Keratinocyte (primary cell): ENCODE data around the gene RPL27A. TPM values are rescaled to one million over a fixed set of nuclear protein-coding genes. Genes with fewer than 3 reads are reported as not detected.

ENCODE experiments used
- DNase-seq: peaks from one replicate; pipeline ENCODE4 v3.0.0-alpha.2; 2011; ENCODE audit warnings: low read depth, missing footprints, low spot score
- FAIRE-seq: peaks from 2 replicates; lab custom pipeline; 2011; peaks lifted over from hg19 to GRCh38; lab: Jason Lieb, UNC
- H2AFZ ChIP-seq: 2 replicates; pipeline ENCODE4 v1.6.0; 2012; ENCODE audit warnings: low read length, control low read depth, inconsistent platforms; ENCODE audit not compliant: control insufficient read depth
- H3K27ac ChIP-seq: 2 replicates; pipeline ENCODE4 v1.5.1; 2011; ENCODE audit warnings: low read length; ENCODE audit not compliant: control insufficient read depth, insufficient read depth
- H3K27me3 ChIP-seq: 3 replicates; pipeline ENCODE4 v1.6.0; 2011; ENCODE audit warnings: low read length; ENCODE audit not compliant: control insufficient read depth, insufficient read depth; ENCODE audit errors: extremely low read depth
- H3K36me3 ChIP-seq, 2 experiments: 2 replicates in 1 of 2; 3 replicates in 1 of 2; pipeline ENCODE4 v1.5.1; 2011; ENCODE audit warnings: low read length in 2 of 2, mild to moderate bottlenecking in 1 of 2; ENCODE audit not compliant: control insufficient read depth in 2 of 2, insufficient read depth in 2 of 2; ENCODE audit errors: extremely low read depth in 1 of 2
- H3K4me1 ChIP-seq: 3 replicates; pipeline ENCODE4 v1.5.1; 2011; ENCODE audit warnings: low read length; ENCODE audit not compliant: control insufficient read depth, insufficient read depth; ENCODE audit errors: extremely low read depth
- H3K4me2 ChIP-seq: 3 replicates; pipeline ENCODE4 v1.6.0; 2011; ENCODE audit warnings: low read depth, low read length; ENCODE audit not compliant: control insufficient read depth, insufficient read depth; ENCODE audit errors: extremely low read depth
- H3K4me3 ChIP-seq, 3 experiments: fragments of 200-600 bp in 1 of 3; sonication (generic) in 1 of 3; 2 replicates in 2 of 3; 3 replicates in 1 of 3; pipeline ENCODE4 v1.5.1; 2011 to 2016; ENCODE audit warnings: low read length in 3 of 3, mild to moderate bottlenecking in 3 of 3, control low read depth in 2 of 3, inconsistent platforms in 1 of 3, low read depth in 1 of 3, mixed read lengths in 1 of 3, mixed run types in 1 of 3, moderate library complexity in 1 of 3; ENCODE audit not compliant: control insufficient read depth in 2 of 3, insufficient read depth in 2 of 3; ENCODE audit errors: extremely low read depth in 1 of 3
- H3K79me2 ChIP-seq: 2 replicates; pipeline ENCODE4 v1.6.0; 2012; ENCODE audit warnings: low read length; ENCODE audit not compliant: control insufficient read depth, insufficient read depth
- H3K9ac ChIP-seq: 3 replicates; pipeline ENCODE4 v1.6.0; 2011; ENCODE audit warnings: low read length; ENCODE audit not compliant: control insufficient read depth, insufficient read depth; ENCODE audit errors: extremely low read depth
- H3K9me1 ChIP-seq: 3 replicates; pipeline ENCODE4 v1.6.0; 2011; ENCODE audit warnings: low read length; ENCODE audit not compliant: control insufficient read depth, insufficient read depth; ENCODE audit errors: extremely low read depth
- H3K9me3 ChIP-seq: 2 replicates; pipeline ENCODE4 v1.5.1; 2012; ENCODE audit warnings: low read depth, low read length; ENCODE audit not compliant: control insufficient read depth
- H4K20me1 ChIP-seq: 3 replicates; pipeline ENCODE4 v1.6.0; 2011; ENCODE audit warnings: low read length; ENCODE audit not compliant: control insufficient read depth, insufficient read depth; ENCODE audit errors: extremely low read depth
- CTCF ChIP-seq, 3 experiments: IDR thresholded peaks in 1 of 3; conservative IDR thresholded peaks in 1 of 3; optimal IDR thresholded peaks in 1 of 3; 2 replicates in 2 of 3; 3 replicates in 1 of 3; pipeline versions ENCODE3 to v1.5.1; 2011; ENCODE audit warnings: low read length in 3 of 3, mild to moderate bottlenecking in 3 of 3, moderate library complexity in 2 of 3, control low read depth in 1 of 3, inconsistent platforms in 1 of 3; ENCODE audit not compliant: insufficient read depth in 2 of 3; ENCODE audit errors: extremely low read depth in 1 of 3
- EZH2 ChIP-seq: IDR thresholded peaks from one replicate; pipeline ENCODE4 v1.6.1; 2012; ENCODE audit warnings: inconsistent platforms, mild to moderate bottlenecking, low read length, moderate library complexity
- dilution Hi-C: fragments of 300-500 bp; cut with MboI; formaldehyde crosslinking; loops from one replicate; pipeline ENCODE4 v1.7.0; 2020; ENCODE audit warnings: low sequenced_read_pairs; ENCODE audit not compliant: extremely low pct_ligation_motif_present
- polyA plus RNA-seq, 5 experiments: library from polyadenylated mRNA; depleted of rRNA in 3 of 5; stranded (reverse) in 3 of 5; stranded (forward) in 1 of 5; unstranded in 1 of 5; fragments of >200 nt; gene quantifications; 1 replicate in 1 of 5; 2 replicates in 3 of 5; 3 replicates in 1 of 5; pipeline versions ENCODE4 v1.2.1 to v1.2.3, GENCODE V29; 2011 to 2012; ENCODE audit warnings: missing spikeins in 2 of 5, low read depth in 1 of 5, low replicate concordance in 1 of 5

Gene RPL27A
- polyA plus RNA-seq, 1 donor (not counting 4 experiments of a cell fraction or from before 2014, with no cell fraction given): 1,483 TPM

GRCh38 chr11:8685820-8686219 lies 3.2 kb downstream of the RPL27A start:
- H3K4me2 ChIP-seq: peak overlapping the region; percentile 17

GRCh38 chr11:8686325-8686724 lies 3.7 kb downstream of the RPL27A start:
- FAIRE-seq (no peak), DNase-seq (no peak)
- H3K9me3 ChIP-seq: no peaks in the 10 kb centered on the region
- H3K27ac ChIP-seq: no peak overlapping the region
- peaks cover 26% of the 10 kb centered on the region in 2 experiments for H3K36me3 ChIP-seq
- no peak overlapping the region for H3K4me3 ChIP-seq
- peaks cover 48% of the 10 kb centered on the region for H3K79me2 ChIP-seq
- dilution Hi-C loops: no loop called here
- H3K9me1 ChIP-seq: no peaks in the 10 kb centered on the region
- no peaks in the 10 kb centered on the region for H3K27me3 ChIP-seq
- H3K9ac ChIP-seq: no peak overlapping the region
- H2AFZ ChIP-seq: no peak overlapping the region
- H3K4me2 ChIP-seq: no peak overlapping the region
- no peak for TF ChIP-seq EZH2
- H4K20me1 ChIP-seq: peaks cover 13% of the 10 kb centered on the region
- peaks cover 53% of the 10 kb centered on the region for H3K4me1 ChIP-seq

More at GRCh38 chr11:8685820-8686219, 3.2 kb downstream of the RPL27A start:
- H3K27me3 ChIP-seq: no peaks in the 10 kb centered on the region
- peak overlapping the region in 1 of 3 experiments; percentile 7 for H3K4me3 ChIP-seq
- no peak overlapping the region for H3K9ac ChIP-seq
- TF ChIP-seq EZH2: no peak
- no peak for TF ChIP-seq CTCF (optimal IDR thresholded peaks at IDR 0.05 in 1 of 3, IDR thresholded peaks at IDR 0.05 in 1 of 3, conservative IDR thresholded peaks at IDR 0.05 in 1 of 3; ENCODE audit: extremely low read depth in 1 of 3, insufficient read depth in 2 of 3, low read length in 3 of 3)
- no peak overlapping the region for H2AFZ ChIP-seq
- H3K9me3 ChIP-seq: no peaks in the 10 kb centered on the region
- H4K20me1 ChIP-seq: peaks cover 13% of the 10 kb centered on the region
- FAIRE-seq: no peak
- dilution Hi-C loops: no loop called here
- H3K4me1 ChIP-seq: peaks cover 53% of the 10 kb centered on the region
- no peaks in the 10 kb centered on the region for H3K9me1 ChIP-seq
- H3K27ac ChIP-seq: no peak overlapping the region
- H3K36me3 ChIP-seq: peaks cover 25% of the 10 kb centered on the region in 2 experiments
- peaks cover 48% of the 10 kb centered on the region for H3K79me2 ChIP-seq
- DNase-seq: no peak
